HL-60 (cell line): Measurements from ENCODE around the gene ATL1.

Experiments
- DNase-seq, 2 experiments: peaks; one replicate each; pipeline ENCODE4 v3.0.0-alpha.2; 2010 to 2020; ENCODE audit warnings: low read depth in 1 of 2, low spot score in 1 of 2
- H3K27ac ChIP-seq: fragments of 250-450 bp; sonication (Bioruptor Pico); replicated peaks from 2 replicates; pipeline ENCODE4 v1.5.1; 2020; ENCODE audit warnings: mild to moderate bottlenecking, moderate library complexity
- H3K27me3 ChIP-seq: fragments of 250-450 bp; sonication (Bioruptor Pico); 2 replicates; pipeline ENCODE4 v1.5.1; 2021; ENCODE audit warnings: mild to moderate bottlenecking, moderate library complexity; ENCODE audit not compliant: insufficient read depth, poor library complexity, severe bottlenecking
- H3K4me3 ChIP-seq: replicated peaks from 2 replicates; pipeline ENCODE4 v1.5.1; 2011; ENCODE audit warnings: mild to moderate bottlenecking, control low read depth, low read length; ENCODE audit not compliant: insufficient read depth
- CTCF ChIP-seq: IDR thresholded peaks from one replicate; pipeline ENCODE4 v1.5.1; 2011; ENCODE audit warnings: low read length, control low read depth, inconsistent platforms; ENCODE audit not compliant: insufficient read depth
- GABPA ChIP-seq: IDR thresholded peaks from 2 replicates; pipeline ENCODE4 v1.6.1; 2012; ENCODE audit warnings: low read depth
- POLR2AphosphoS5 ChIP-seq: IDR thresholded peaks from 2 replicates; pipeline ENCODE4 v1.6.1; 2012; ENCODE audit warnings: low read depth
- REST ChIP-seq: IDR thresholded peaks from 2 replicates; pipeline ENCODE4 v1.6.1; 2012; ENCODE audit warnings: low read depth; ENCODE audit not compliant: insufficient replicate concordance
- SPI1 ChIP-seq: IDR thresholded peaks from 2 replicates; pipeline ENCODE4 v1.6.1; 2012; ENCODE audit warnings: low read depth, mild to moderate bottlenecking, borderline replicate concordance

ATL1 gene

GRCh38 chr14:50615552-50615951, 55.6 kb downstream of the ATL1 start:
- Histone ChIP-seq H3K27me3 (no peaks in the 10 kb centered on the region), H3K4me3 (no peak overlapping the region), H3K27ac (no peak overlapping the region)
- no peak for DNase-seq
- TF ChIP-seq REST (no peak), POLR2AphosphoS5 (no peak), SPI1 (no peak), GABPA (no peak), CTCF (no peak)

- TF ChIP-seq POLR2AphosphoS5, result no peak
- no peak for TF ChIP-seq SPI1
- TF ChIP-seq GABPA, result no peak
- no peak for TF ChIP-seq REST
- TF ChIP-seq CTCF, result no peak
- H3K27me3 ChIP-seq, result no peaks in the 10 kb centered on the region
- H3K4me3 ChIP-seq, result no peak overlapping the region
- H3K27ac ChIP-seq, result no peak overlapping the region
- DNase-seq, result no peak
Measured at GRCh38 chr14:50616275-50616674, 56.3 kb downstream of the ATL1 start.

GRCh38 chr14:50619569-50620141, 59.7 kb downstream of the ATL1 start:
- TF ChIP-seq SPI1, result no peak
- no peak for TF ChIP-seq REST
- TF ChIP-seq POLR2AphosphoS5, result no peak
- TF ChIP-seq CTCF, result peak; percentile 65
- no peak for TF ChIP-seq GABPA
- peak in 1 of 2 experiments; percentile 2 for DNase-seq
- Histone ChIP-seq H3K27ac (no peak overlapping the region), H3K27me3 (no peaks in the 10 kb centered on the region), H3K4me3 (no peak overlapping the region)
